ENCODE results near the gene PUS3.
A peak's percentile ranks its signal among the peaks of the same experiment; 100 is the strongest.

The PUS3 gene

GRCh38 chr11:125941619-125942611 is 38.9 kb upstream of the PUS3 start:
- DNase-seq (ENCODE audit: low read depth in 2 of 3, low spot score in 2 of 3), result no peak

- no peak for DNase-seq (ENCODE audit: low read depth in 2 of 3, low spot score in 2 of 3)
Observed at GRCh38 chr11:125941267-125941618, 38.2 kb upstream of the PUS3 start.

GRCh38 chr11:125940145-125940544 is 37.1 kb upstream of the PUS3 start:
- no peak for DNase-seq (ENCODE audit: low read depth in 2 of 3, low spot score in 2 of 3)

- no peak for DNase-seq (ENCODE audit: low read depth in 2 of 3, low spot score in 2 of 3)
Observed at GRCh38 chr11:125939081-125939521, 36.1 kb upstream of the PUS3 start.

- no peak for DNase-seq (ENCODE audit: low read depth in 2 of 3, low spot score in 2 of 3)
Observed at GRCh38 chr11:125938418-125938817, 35.4 kb upstream of the PUS3 start.

- no peak for DNase-seq (ENCODE audit: low read depth in 2 of 3, low spot score in 2 of 3)
Observed at GRCh38 chr11:125935618-125936199, 32.7 kb upstream of the PUS3 start.

- no peak for DNase-seq (ENCODE audit: low read depth in 2 of 3, low spot score in 2 of 3)
Observed at GRCh38 chr11:125935056-125935455, 32.0 kb upstream of the PUS3 start.

- no peak for DNase-seq (ENCODE audit: low read depth in 2 of 3, low spot score in 2 of 3)
Observed at GRCh38 chr11:125934473-125934872, 31.5 kb upstream of the PUS3 start.

- peak in 1 of 3 experiments; percentile 11 for DNase-seq (ENCODE audit: low read depth in 2 of 3, low spot score in 2 of 3)
Observed at GRCh38 chr11:125933030-125933813, 30.2 kb upstream of the PUS3 start.

GRCh38 chr11:125932301-125932700 is 29.3 kb upstream of the PUS3 start:
- no peak for DNase-seq (ENCODE audit: low read depth in 2 of 3, low spot score in 2 of 3)

GRCh38 chr11:125931668-125932067 is 28.7 kb upstream of the PUS3 start:
- no peak for DNase-seq (ENCODE audit: low read depth in 2 of 3, low spot score in 2 of 3)

- no peak for DNase-seq (ENCODE audit: low read depth in 2 of 3, low spot score in 2 of 3)
Observed at GRCh38 chr11:125931116-125931515, 28.1 kb upstream of the PUS3 start.

- no peak for DNase-seq (ENCODE audit: low read depth in 2 of 3, low spot score in 2 of 3)
Observed at GRCh38 chr11:125930076-125930450, 27.1 kb upstream of the PUS3 start.

GRCh38 chr11:125929445-125930075 is 26.6 kb upstream of the PUS3 start:
- DNase-seq (ENCODE audit: low read depth in 2 of 3, low spot score in 2 of 3), result no peak

GRCh38 chr11:125926682-125927081 is 23.7 kb upstream of the PUS3 start:
- DNase-seq (ENCODE audit: low read depth in 2 of 3, low spot score in 2 of 3), result no peak

GRCh38 chr11:125925804-125926203 is 22.8 kb upstream of the PUS3 start:
- DNase-seq (ENCODE audit: low read depth in 2 of 3, low spot score in 2 of 3), result no peak

GRCh38 chr11:125925247-125925740 is 22.3 kb upstream of the PUS3 start:
- DNase-seq (ENCODE audit: low read depth in 2 of 3, low spot score in 2 of 3), result no peak

GRCh38 chr11:125924384-125925007 is 21.5 kb upstream of the PUS3 start:
- DNase-seq (ENCODE audit: low read depth in 2 of 3, low spot score in 2 of 3), result no peak

GRCh38 chr11:125923633-125924032 is 20.6 kb upstream of the PUS3 start:
- DNase-seq (ENCODE audit: low read depth in 2 of 3, low spot score in 2 of 3), result no peak

GRCh38 chr11:125923012-125923579 is 20.1 kb upstream of the PUS3 start:
- peak in 1 of 3 experiments; percentile 31 for DNase-seq (ENCODE audit: low read depth in 2 of 3, low spot score in 2 of 3)

Measured in activated CD8-positive, alpha-beta memory T cell treated with anti-CD3 and anti-CD28 coated beads for 48 hours (primary cell).